K562 (cell line): ENCODE results near the gene CCDC178.

ENCODE experiments used
- KLF16 ChIP-seq: IDR thresholded peaks from 2 replicates; pipeline ENCODE4 v1.6.1; 2016; ENCODE audit warnings: antibody characterized with exemption
- RBM39 ChIP-seq: fragments of 200-400 bp; formaldehyde crosslinking; optimal IDR thresholded peaks from 2 replicates; pipeline ENCODE3; 2018; ENCODE audit warnings: low read depth, low read length

- TF ChIP-seq KLF16 = no peak
- TF ChIP-seq RBM39 = no peak
These were observed 406.3 kb downstream of the CCDC178 start for GRCh38 chr18:33034212-33034611.
